ENCODE results near the gene PDE3A. TPM values are rescaled to one million over a fixed set of nuclear protein-coding genes. Genes with fewer than 3 reads are reported as not detected.

The PDE3A gene
- total RNA-seq, 1 experiment from 2014 or later = 0.80 TPM

GRCh38 chr12:20415028-20415427 lies 46.7 kb downstream of the PDE3A start:
- intact Hi-C loops (cut with micrococcal nuclease; ENCODE audit: unreplicated experiment) = no loop called here
- H3K9me3 ChIP-seq (ENCODE audit: low read depth, low read length, poor library complexity, severe bottlenecking) = no peaks in the 10 kb centered on the region
- no peaks in the 10 kb centered on the region for H3K27me3 ChIP-seq (replicated peaks; ENCODE audit: insufficient read depth, low read depth, low read length, poor library complexity)
- peak; percentile 29 for DNase-seq (ENCODE audit: low spot score)
- no TSS peak for BruUV-seq (replicated peaks)
- H3K4me3 ChIP-seq (ENCODE audit: low read depth, low read length, poor library complexity, severe bottlenecking) = no peak overlapping the region
- no peak overlapping the region for H3K27ac ChIP-seq (ENCODE audit: low read depth, low read length, poor library complexity, severe bottlenecking)
- no peaks in the 10 kb centered on the region for H3K4me1 ChIP-seq (ENCODE audit: insufficient read depth, low read length, poor library complexity, severe bottlenecking)
- CTCF ChIA-PET = no interaction called here
- H3K36me3 ChIP-seq (ENCODE audit: insufficient read depth, low read length, poor library complexity, severe bottlenecking) = no peaks in the 10 kb centered on the region
- POLR2A ChIA-PET (ENCODE audit: low non-redundant PET) = no interaction called here
- TF ChIP-seq EZH2 (IDR thresholded peaks at IDR 0.05; ENCODE audit: borderline replicate concordance, low read depth, low read length, poor library complexity, severe bottlenecking) (no peak), CTCF (conservative IDR thresholded peaks at IDR 0.05; ENCODE audit: low read depth, low read length) (no peak)

- BruUV-seq (replicated peaks) = no TSS peak
- POLR2A ChIA-PET (ENCODE audit: low non-redundant PET) = no interaction called here
- Histone ChIP-seq H3K27ac (ENCODE audit: low read depth, low read length, poor library complexity, severe bottlenecking) (no peak overlapping the region), H3K4me1 (ENCODE audit: insufficient read depth, low read length, poor library complexity, severe bottlenecking) (no peaks in the 10 kb centered on the region), H3K27me3 (replicated peaks; ENCODE audit: insufficient read depth, low read depth, low read length, poor library complexity) (no peaks in the 10 kb centered on the region), H3K36me3 (ENCODE audit: insufficient read depth, low read length, poor library complexity, severe bottlenecking) (no peaks in the 10 kb centered on the region), H3K4me3 (ENCODE audit: low read depth, low read length, poor library complexity, severe bottlenecking) (no peak overlapping the region), H3K9me3 (ENCODE audit: low read depth, low read length, poor library complexity, severe bottlenecking) (no peaks in the 10 kb centered on the region)
- intact Hi-C loops (cut with micrococcal nuclease; ENCODE audit: unreplicated experiment) = no loop called here
- CTCF ChIA-PET = no interaction called here
- TF ChIP-seq EZH2 (IDR thresholded peaks at IDR 0.05; ENCODE audit: borderline replicate concordance, low read depth, low read length, poor library complexity, severe bottlenecking) = no peak
- no peak for TF ChIP-seq CTCF (conservative IDR thresholded peaks at IDR 0.05; ENCODE audit: low read depth, low read length)
- DNase-seq (ENCODE audit: low spot score) = no peak
These were observed 47.3 kb downstream of the PDE3A start for GRCh38 chr12:20415641-20416040.

DNA sequence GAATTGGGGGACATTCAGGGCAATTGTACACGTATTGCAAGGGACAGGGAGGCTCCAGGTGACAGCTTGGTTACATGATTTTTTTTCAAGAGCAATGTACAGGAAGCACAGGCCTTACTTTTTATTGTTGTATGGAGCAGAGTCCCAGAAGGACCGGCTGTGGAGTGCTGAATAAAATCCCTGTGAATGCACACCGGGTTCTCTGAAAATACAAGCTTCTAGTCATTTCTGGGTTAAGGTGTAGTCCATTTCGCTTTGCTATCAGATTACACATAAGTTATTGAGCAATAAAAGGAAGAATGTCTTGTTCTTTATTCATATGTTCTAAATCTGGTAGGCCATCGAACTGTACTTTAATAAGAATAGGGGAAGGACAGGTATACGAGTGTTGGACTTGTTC lies 52.2 kb downstream of the PDE3A start:
- no TSS peak for BruUV-seq (replicated peaks)
- DNase-seq (ENCODE audit: low spot score) = no peak
- POLR2A ChIA-PET (ENCODE audit: low non-redundant PET) = no interaction called here
- intact Hi-C loops (cut with micrococcal nuclease; ENCODE audit: unreplicated experiment) = no loop called here
- Histone ChIP-seq H3K27ac (ENCODE audit: low read depth, low read length, poor library complexity, severe bottlenecking) (no peak overlapping the region), H3K27me3 (replicated peaks; ENCODE audit: insufficient read depth, low read depth, low read length, poor library complexity) (no peaks in the 10 kb centered on the region), H3K4me3 (ENCODE audit: low read depth, low read length, poor library complexity, severe bottlenecking) (no peak overlapping the region), H3K4me1 (ENCODE audit: insufficient read depth, low read length, poor library complexity, severe bottlenecking) (no peaks in the 10 kb centered on the region), H3K36me3 (ENCODE audit: insufficient read depth, low read length, poor library complexity, severe bottlenecking) (no peaks in the 10 kb centered on the region), H3K9me3 (ENCODE audit: low read depth, low read length, poor library complexity, severe bottlenecking) (no peaks in the 10 kb centered on the region)
- TF ChIP-seq EZH2 (IDR thresholded peaks at IDR 0.05; ENCODE audit: borderline replicate concordance, low read depth, low read length, poor library complexity, severe bottlenecking) (no peak), CTCF (conservative IDR thresholded peaks at IDR 0.05; ENCODE audit: low read depth, low read length) (no peak)
- CTCF ChIA-PET = no interaction called here
